Activated CD8-positive, alpha-beta T cell treated with anti-CD3 and anti-CD28 coated beads, Interleukin-2, amount 10 ng/mL, durations not matched to agents 7 days and 5 days (primary cell): Measurements from ENCODE around the gene CCDC83. TPM values are rescaled to one million over a fixed set of nuclear protein-coding genes. Genes with fewer than 3 reads are reported as not detected.
A peak's percentile ranks its signal among the peaks of the same experiment; 100 is the strongest.

Experiments used
- ATAC-seq: fragments of 150-1000 bp; cut with Tn5 transposase; one replicate; pipeline ENCODE4 v1.10.0; 2021; ENCODE audit warnings: moderate library complexity
- CTCF ChIA-PET: fragments of 350-600 bp; sonication (Branson Sonifier 250); formaldehyde crosslinking; loops from one replicate; lab custom pipeline; 2021; ENCODE audit warnings: antibody characterized with exemption; lab: Charles Lee
- POLR2A ChIA-PET: fragments of 350-600 bp; sonication (Branson Sonifier 250); formaldehyde crosslinking; loops from one replicate; lab custom pipeline; 2021; ENCODE audit warnings: antibody characterized with exemption; lab: Charles Lee
- DNase-seq: peaks from one replicate; pipeline ENCODE4 v3.0.0-alpha.2; 2020
- H3K27ac Mint-ChIP-seq: one replicate; pipeline ENCODE4 v1.8.0; 2021; ENCODE audit warnings: mild to moderate bottlenecking, mixed read lengths
- H3K27me3 Mint-ChIP-seq: one replicate; pipeline ENCODE4 v1.8.0; 2021; ENCODE audit warnings: low read depth, mixed read lengths
- H3K36me3 Mint-ChIP-seq: one replicate; pipeline ENCODE4 v1.8.0; 2021; ENCODE audit warnings: low read depth, mixed read lengths
- H3K4me1 Mint-ChIP-seq: one replicate; pipeline ENCODE4 v1.8.0; 2021; ENCODE audit warnings: low read depth, mixed read lengths
- H3K4me3 Mint-ChIP-seq: one replicate; pipeline ENCODE4 v1.8.0; 2021; ENCODE audit warnings: mild to moderate bottlenecking, mixed read lengths
- H3K9me3 Mint-ChIP-seq: one replicate; pipeline ENCODE4 v1.8.0; 2022; ENCODE audit warnings: mixed read lengths; ENCODE audit not compliant: insufficient read depth
- total RNA-seq, 2 experiments: library from RNA; stranded (reverse); gene quantifications; one replicate each; pipeline ENCODE4 v1.2.3, GENCODE V29; 2021

CCDC83 gene
- total RNA-seq, 2 experiments from 2014 or later = not detected

DNA sequence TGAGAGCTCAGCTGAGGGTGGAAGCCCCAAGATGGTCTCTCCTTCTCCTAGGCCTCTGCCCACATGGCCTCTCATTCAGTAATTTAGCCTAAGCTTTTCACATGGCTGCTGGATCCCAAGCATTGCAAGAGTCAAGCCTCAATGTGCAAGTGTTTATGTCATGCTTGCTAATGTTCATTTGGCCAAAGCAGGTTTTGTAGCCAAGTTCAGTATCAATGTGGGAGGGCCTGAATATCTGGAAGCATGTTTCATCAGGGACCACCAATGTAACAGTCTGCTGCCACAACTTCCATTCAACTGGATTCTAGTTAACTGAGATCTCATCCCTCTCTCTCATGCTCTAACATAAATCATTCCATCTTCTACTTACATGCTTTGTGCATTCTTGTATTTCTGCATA, 35.7 kb upstream of the CCDC83 start:
- H3K4me3 Mint-ChIP-seq = no peak overlapping the region
- H3K36me3 Mint-ChIP-seq = no peaks in the 10 kb centered on the region
- no peaks in the 10 kb centered on the region for H3K9me3 Mint-ChIP-seq
- ChIA-PET POLR2A (no interaction called here), CTCF (no interaction called here)
- H3K4me1 Mint-ChIP-seq = peaks cover 29% of the 10 kb centered on the region
- ATAC-seq = no peak
- DNase-seq = no peak
- H3K27me3 Mint-ChIP-seq = peaks cover 11% of the 10 kb centered on the region
- H3K27ac Mint-ChIP-seq = no peak overlapping the region

DNA sequence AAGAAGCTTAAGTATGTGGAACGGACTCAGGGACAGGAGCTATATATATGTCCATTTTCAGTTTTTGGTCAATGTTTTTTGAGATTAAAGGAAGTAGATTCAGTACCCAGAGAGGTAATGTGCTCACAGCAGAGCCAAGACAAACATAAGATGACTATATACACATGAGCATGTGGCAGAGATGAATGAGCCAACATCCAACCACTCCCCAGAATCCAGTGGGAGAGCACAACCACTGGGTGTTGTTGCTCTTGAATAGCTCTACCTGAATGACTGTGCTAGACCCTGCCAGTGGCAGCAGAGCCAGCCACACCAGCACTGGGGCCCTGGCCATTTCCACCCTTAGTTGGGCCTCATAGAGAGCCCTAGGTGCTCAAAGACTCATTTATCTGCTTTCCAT, 33.5 kb upstream of the CCDC83 start:
- CTCF ChIA-PET = interaction anchor here (0.6 to 1.3 kb wide), 3 partner anchors 10 to 126 kb away, joined by 3 read pairs; no protein-coding TSS in a partner anchor
- Mint-ChIP-seq H3K27ac (no peak overlapping the region), H3K36me3 (no peaks in the 10 kb centered on the region), H3K4me1 (peaks cover 48% of the 10 kb centered on the region), H3K4me3 (no peak overlapping the region), H3K9me3 (no peaks in the 10 kb centered on the region), H3K27me3 (peaks cover 5% of the 10 kb centered on the region)
- ATAC-seq (no peak), DNase-seq (no peak)
- POLR2A ChIA-PET = interaction anchor here (1.4 kb wide), 1 partner anchor 156 kb away, joined by 3 read pairs; no protein-coding TSS in a partner anchor

GRCh38 chr11:85822814-85823213, 32.4 kb upstream of the CCDC83 start:
- peaks cover 5% of the 10 kb centered on the region for H3K27me3 Mint-ChIP-seq
- DNase-seq (no peak), ATAC-seq (no peak)
- peaks cover 58% of the 10 kb centered on the region for H3K4me1 Mint-ChIP-seq
- ChIA-PET POLR2A (interaction anchor here (1.4 kb wide), 1 partner anchor 158 kb away, joined by 3 read pairs; no protein-coding TSS in a partner anchor), CTCF (interaction anchor here (1.1 to 6.5 kb wide), 4 partner anchors 13 to 71 kb away, joined by 3 to 34 read pairs (median 12); partner anchors contain the start of genes CCDC83 and SYTL2)
- H3K9me3 Mint-ChIP-seq = no peaks in the 10 kb centered on the region
- no peak overlapping the region for H3K4me3 Mint-ChIP-seq
- no peak overlapping the region for H3K27ac Mint-ChIP-seq
- no peaks in the 10 kb centered on the region for H3K36me3 Mint-ChIP-seq

GRCh38 chr11:85823816-85824215, 31.4 kb upstream of the CCDC83 start:
- no peaks in the 10 kb centered on the region for H3K36me3 Mint-ChIP-seq
- ATAC-seq (peak; percentile 86), DNase-seq (peak; percentile 87)
- no peaks in the 10 kb centered on the region for H3K9me3 Mint-ChIP-seq
- H3K27ac Mint-ChIP-seq = peak overlapping the region; percentile 84
- POLR2A ChIA-PET = interaction anchor here (0.7 to 1.9 kb wide), 4 partner anchors 13 to 176 kb away, joined by 3 to 9 read pairs (median 3); partner anchors contain the start of genes CREBZF, SYTL2 and TMEM126A
- peaks cover 60% of the 10 kb centered on the region for H3K4me1 Mint-ChIP-seq
- peaks cover 5% of the 10 kb centered on the region for H3K27me3 Mint-ChIP-seq
- CTCF ChIA-PET = interaction anchor here (0.7 to 6.5 kb wide), 14 partner anchors 9 to 526 kb away, joined by 3 to 34 read pairs (median 4); partner anchors contain the start of genes CCDC83, CCDC89 and SYTL2
- peak overlapping the region; percentile 44 for H3K4me3 Mint-ChIP-seq

- Mint-ChIP-seq H3K36me3 (peaks cover 2% of the 10 kb centered on the region), H3K4me1 (peaks cover 60% of the 10 kb centered on the region), H3K27me3 (peaks cover 3% of the 10 kb centered on the region), H3K4me3 (no peak overlapping the region), H3K9me3 (no peaks in the 10 kb centered on the region), H3K27ac (no peak overlapping the region)
- POLR2A ChIA-PET = interaction anchor here (0.6 kb wide), 1 partner anchor 178 kb away, joined by 3 read pairs; the partner anchor contains the start of gene TMEM126A
- CTCF ChIA-PET = interaction anchor here (0.7 to 6.5 kb wide), 10 partner anchors 11 to 197 kb away, joined by 3 to 34 read pairs (median 10); partner anchors contain the start of genes CCDC83, SYTL2 and TMEM126B
- ATAC-seq (no peak), DNase-seq (no peak)
Measured at GRCh38 chr11:85825616-85826015, 29.6 kb upstream of the CCDC83 start.

DNA sequence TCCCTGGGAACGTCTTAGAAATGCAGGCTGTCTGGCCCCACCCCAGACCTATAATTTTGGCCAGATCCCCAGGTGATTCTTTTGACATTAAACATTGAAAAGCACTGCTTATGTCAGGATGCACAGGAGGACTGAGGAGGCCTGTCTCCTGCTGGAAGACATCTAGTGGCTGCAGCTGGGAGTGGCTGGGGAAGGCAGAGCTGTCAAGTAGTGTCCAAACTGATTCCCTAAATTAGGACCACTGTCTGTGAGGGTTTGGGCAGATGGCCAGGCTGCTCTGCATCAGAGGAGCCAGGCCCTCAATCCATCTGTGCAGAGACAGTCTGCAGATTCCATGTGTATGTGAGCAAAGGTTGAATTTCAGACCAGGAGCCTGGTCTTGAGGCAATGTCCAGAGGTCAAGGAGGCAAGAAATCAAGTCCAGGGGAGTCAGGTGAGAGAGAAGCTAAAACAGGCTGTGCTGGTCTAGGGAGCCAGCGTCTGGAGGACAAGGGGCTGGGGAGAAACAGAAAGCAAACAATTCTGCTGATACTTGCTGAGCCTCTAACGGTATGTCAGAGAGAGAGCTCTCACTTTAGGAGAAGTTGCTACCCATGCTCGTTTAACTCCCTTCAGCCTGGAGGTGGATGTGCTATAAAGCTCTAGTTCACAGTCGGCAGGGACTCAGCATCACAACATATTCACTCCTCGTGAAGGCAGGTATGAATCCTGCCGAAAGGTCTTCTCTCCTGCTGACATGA, 28.9 kb upstream of the CCDC83 start:
- no peaks in the 10 kb centered on the region for H3K9me3 Mint-ChIP-seq
- ATAC-seq (no peak), DNase-seq (peak; percentile 42)
- ChIA-PET CTCF (interaction anchor here (0.7 to 6.5 kb wide), 11 partner anchors 9 to 198 kb away, joined by 3 to 34 read pairs (median 3); partner anchors contain the start of genes CCDC83 and TMEM126B), POLR2A (interaction anchor here (0.6 to 1.6 kb wide), 3 partner anchors 17 to 178 kb away, joined by 3 to 5 read pairs (median 3); partner anchors contain the start of gene TMEM126A)
- H3K4me1 Mint-ChIP-seq = peaks cover 58% of the 10 kb centered on the region
- H3K36me3 Mint-ChIP-seq = peaks cover 2% of the 10 kb centered on the region
- H3K4me3 Mint-ChIP-seq = no peak overlapping the region
- peaks cover 3% of the 10 kb centered on the region for H3K27me3 Mint-ChIP-seq
- peak overlapping the region; percentile 37 for H3K27ac Mint-ChIP-seq

GRCh38 chr11:85827748-85828639, 27.2 kb upstream of the CCDC83 start:
- H3K4me1 Mint-ChIP-seq = peaks cover 44% of the 10 kb centered on the region
- peak overlapping the region; percentile 63 for H3K27ac Mint-ChIP-seq
- DNase-seq (peak; percentile 59), ATAC-seq (peak; percentile 62)
- no peaks in the 10 kb centered on the region for H3K27me3 Mint-ChIP-seq
- ChIA-PET CTCF (interaction anchor here (0.8 to 6.5 kb wide), 5 partner anchors 11 to 223 kb away, joined by 3 to 34 read pairs (median 4); partner anchors contain the start of gene CCDC83), POLR2A (interaction anchor here (0.9 to 1.6 kb wide), 2 partner anchors 18 to 54 kb away, joined by 3 to 5 read pairs; no protein-coding TSS in a partner anchor)
- H3K4me3 Mint-ChIP-seq = no peak overlapping the region
- H3K36me3 Mint-ChIP-seq = peaks cover 2% of the 10 kb centered on the region
- no peaks in the 10 kb centered on the region for H3K9me3 Mint-ChIP-seq

GRCh38 chr11:85828640-85828978, 26.6 kb upstream of the CCDC83 start:
- POLR2A ChIA-PET = interaction anchor here (0.9 kb wide), 1 partner anchor 54 kb away, joined by 3 read pairs; no protein-coding TSS in a partner anchor
- H3K36me3 Mint-ChIP-seq = peaks cover 2% of the 10 kb centered on the region

DNA sequence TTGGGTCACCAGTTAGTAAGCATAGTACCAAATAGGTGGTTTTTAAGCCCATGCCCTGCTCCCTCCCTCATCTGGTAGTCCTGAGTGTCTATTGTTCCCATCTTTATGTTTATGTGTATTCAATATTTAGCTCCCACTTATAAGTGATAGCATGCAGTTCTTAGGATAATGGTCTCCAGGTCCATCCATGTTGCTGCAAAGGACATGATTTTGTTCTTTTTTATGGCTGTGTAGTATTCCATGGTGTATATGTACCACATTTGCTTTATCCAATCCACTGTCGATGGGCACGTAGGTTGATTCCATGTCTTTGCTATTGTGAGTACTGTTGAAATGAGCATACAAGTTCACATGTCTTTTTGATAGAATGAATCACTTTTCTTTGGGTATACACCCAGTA, 26.0 kb upstream of the CCDC83 start:
- H3K9me3 Mint-ChIP-seq = no peaks in the 10 kb centered on the region
- CTCF ChIA-PET = interaction anchor here (1.0 to 1.5 kb wide), 3 partner anchors 20 to 129 kb away, joined by 3 to 4 read pairs (median 3); no protein-coding TSS in a partner anchor
- no peaks in the 10 kb centered on the region for H3K27me3 Mint-ChIP-seq
- no peak for DNase-seq
- no peak for ATAC-seq
- peaks cover 2% of the 10 kb centered on the region for H3K36me3 Mint-ChIP-seq
- no peak overlapping the region for H3K27ac Mint-ChIP-seq
- no peak overlapping the region for H3K4me3 Mint-ChIP-seq
- peaks cover 34% of the 10 kb centered on the region for H3K4me1 Mint-ChIP-seq
- POLR2A ChIA-PET = interaction anchor here (0.9 kb wide), 1 partner anchor 53 kb away, joined by 3 read pairs; no protein-coding TSS in a partner anchor

More at GRCh38 chr11:85828640-85828978, 26.6 kb upstream of the CCDC83 start:
- H3K27me3 Mint-ChIP-seq = no peaks in the 10 kb centered on the region
- H3K4me3 Mint-ChIP-seq = no peak overlapping the region
- no peak overlapping the region for H3K27ac Mint-ChIP-seq
- CTCF ChIA-PET = interaction anchor here (0.8 to 6.5 kb wide), 3 partner anchors 19 to 224 kb away, joined by 3 to 34 read pairs (median 4); partner anchors contain the start of gene CCDC83
- ATAC-seq = no peak
- no peak for DNase-seq
- H3K4me1 Mint-ChIP-seq = peaks cover 40% of the 10 kb centered on the region
- no peaks in the 10 kb centered on the region for H3K9me3 Mint-ChIP-seq

DNA sequence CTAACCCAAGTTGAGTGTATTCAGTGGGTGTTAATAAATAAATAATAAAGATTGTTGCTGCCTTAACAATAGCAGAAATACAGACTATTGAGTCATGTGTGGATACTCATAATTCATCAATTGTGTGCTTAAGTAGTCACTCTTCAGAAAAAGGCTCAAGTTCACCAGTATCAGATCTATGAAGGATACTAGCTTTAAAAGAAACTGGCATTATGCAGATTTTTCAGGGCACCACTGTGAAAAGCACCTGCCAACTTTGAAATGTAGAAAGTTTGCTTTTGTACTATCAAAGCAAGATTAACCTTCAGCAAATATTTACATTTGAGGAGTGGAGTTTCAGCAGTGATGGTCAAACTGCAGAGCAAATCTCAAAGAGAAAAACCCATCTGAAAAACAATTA, 24.1 kb upstream of the CCDC83 start:
- Mint-ChIP-seq H3K4me1 (peaks cover 18% of the 10 kb centered on the region), H3K9me3 (peaks cover 4% of the 10 kb centered on the region), H3K4me3 (no peak overlapping the region), H3K27ac (no peak overlapping the region), H3K36me3 (peaks cover 2% of the 10 kb centered on the region), H3K27me3 (no peaks in the 10 kb centered on the region)
- ATAC-seq = no peak
- no peak for DNase-seq
- POLR2A ChIA-PET = no interaction called here
- CTCF ChIA-PET = interaction anchor here (1.0 kb wide), 1 partner anchor 24 kb away, joined by 4 read pairs; the partner anchor contains the start of gene CCDC83
